ENCODE data around the gene DMP1.
A peak's percentile ranks its signal among the peaks of the same experiment; 100 is the strongest.
"Not testable (repeated sequence)": the region's sequence is repeated elsewhere in the genome, so short reads cannot be mapped to it uniquely, and the experiment has no call there.

Gene DMP1

GRCh38 chr4:87677731-87678130 lies 27.7 kb downstream of the DMP1 start:
- Histone ChIP-seq H3K27ac (ENCODE audit: insufficient read depth, low read length, poor library complexity, severe bottlenecking) (no peak overlapping the region), H3K4me1 (ENCODE audit: control insufficient read depth, insufficient read depth, low read length, poor library complexity, severe bottlenecking) (no peaks in the 10 kb centered on the region), H3K27me3 (replicated peaks; ENCODE audit: control insufficient read depth, insufficient read depth, low read length, poor library complexity, severe bottlenecking) (no peaks in the 10 kb centered on the region), H3K36me3 (ENCODE audit: control insufficient read depth, insufficient read depth, low read length) (no peaks in the 10 kb centered on the region), H3K4me3 (ENCODE audit: insufficient read depth, low read depth, low read length, poor library complexity, severe bottlenecking) (no peak overlapping the region), H3K9me3 (ENCODE audit: control insufficient read depth, low read length) (no peaks in the 10 kb centered on the region)
- DNase-seq: no peak

DNA sequence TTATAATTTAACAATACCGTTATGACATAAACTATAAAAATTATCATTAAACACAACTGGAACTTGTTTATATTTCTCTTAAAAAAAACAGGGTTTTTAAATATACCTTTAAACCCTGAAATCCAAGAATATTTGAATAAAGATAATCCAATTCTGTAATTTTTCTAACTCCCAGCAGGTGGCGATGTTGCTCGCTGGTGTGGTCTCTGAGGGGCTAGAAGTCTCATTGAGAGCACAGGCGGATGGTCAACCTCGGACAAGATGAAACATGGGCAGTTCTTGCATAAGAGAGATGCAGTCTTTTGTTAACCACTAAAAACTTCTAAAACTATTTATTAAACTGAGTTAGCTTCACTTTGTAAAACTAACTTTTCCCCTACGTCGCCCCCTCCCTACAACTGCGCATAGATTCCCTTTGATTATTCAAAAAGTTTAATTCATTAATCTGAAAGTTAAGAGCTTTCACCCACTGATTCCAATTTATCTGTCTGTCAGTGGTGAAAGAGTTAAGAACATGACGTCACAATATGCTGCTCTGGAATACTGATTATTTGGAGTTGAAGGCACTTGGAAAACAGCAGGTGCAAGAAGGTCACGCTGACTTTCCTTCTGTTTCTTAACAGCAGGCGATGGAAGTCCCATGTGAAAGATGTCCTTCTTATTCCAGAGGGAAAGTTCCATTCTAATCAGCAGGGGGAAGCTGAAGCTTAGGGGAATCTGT lies 29.5 kb downstream of the DMP1 start:
- Histone ChIP-seq H3K4me1 (ENCODE audit: control insufficient read depth, insufficient read depth, low read length, poor library complexity, severe bottlenecking) (no peaks in the 10 kb centered on the region), H3K27ac (ENCODE audit: insufficient read depth, low read length, poor library complexity, severe bottlenecking) (no peak overlapping the region), H3K36me3 (ENCODE audit: control insufficient read depth, insufficient read depth, low read length) (no peaks in the 10 kb centered on the region), H3K4me3 (ENCODE audit: insufficient read depth, low read depth, low read length, poor library complexity, severe bottlenecking) (no peak overlapping the region), H3K27me3 (replicated peaks; ENCODE audit: control insufficient read depth, insufficient read depth, low read length, poor library complexity, severe bottlenecking) (no peaks in the 10 kb centered on the region), H3K9me3 (ENCODE audit: control insufficient read depth, low read length) (no peaks in the 10 kb centered on the region)
- peak in 1 of 3 donors; percentile 2 for DNase-seq

- DNase-seq: no peak
- H3K4me3 ChIP-seq (ENCODE audit: insufficient read depth, low read depth, low read length, poor library complexity, severe bottlenecking): no peak overlapping the region
- H3K4me1 ChIP-seq (ENCODE audit: control insufficient read depth, insufficient read depth, low read length, poor library complexity, severe bottlenecking): no peaks in the 10 kb centered on the region
- no peaks in the 10 kb centered on the region for H3K9me3 ChIP-seq (ENCODE audit: control insufficient read depth, low read length)
- H3K27ac ChIP-seq (ENCODE audit: insufficient read depth, low read length, poor library complexity, severe bottlenecking): no peak overlapping the region
- no peaks in the 10 kb centered on the region for H3K36me3 ChIP-seq (ENCODE audit: control insufficient read depth, insufficient read depth, low read length)
- no peaks in the 10 kb centered on the region for H3K27me3 ChIP-seq (replicated peaks; ENCODE audit: control insufficient read depth, insufficient read depth, low read length, poor library complexity, severe bottlenecking)
Measured at GRCh38 chr4:87680271-87680670, 30.2 kb downstream of the DMP1 start.

DNA sequence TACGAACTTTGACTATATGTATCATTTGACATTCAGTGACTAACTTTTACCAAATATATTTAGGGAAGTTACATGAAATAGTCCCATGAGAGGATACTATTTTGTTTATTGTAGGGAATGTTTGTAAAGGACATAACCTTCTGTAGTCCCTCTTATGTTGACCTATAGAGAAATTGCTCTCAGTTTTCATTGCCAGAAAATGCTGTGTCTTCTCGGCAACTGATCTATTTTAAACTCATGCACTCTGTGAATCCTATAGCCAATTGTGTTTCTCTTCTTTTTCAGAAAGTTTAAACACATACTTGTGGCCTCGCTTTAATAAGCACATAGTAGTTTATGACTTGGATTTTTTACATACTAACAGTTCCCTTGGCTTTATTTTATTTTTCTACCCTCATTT lies 38.2 kb downstream of the DMP1 start:
- no peaks in the 10 kb centered on the region for H3K4me1 ChIP-seq (ENCODE audit: control insufficient read depth, insufficient read depth, low read length, poor library complexity, severe bottlenecking)
- DNase-seq: no peak
- H3K27me3 ChIP-seq (replicated peaks; ENCODE audit: control insufficient read depth, insufficient read depth, low read length, poor library complexity, severe bottlenecking): no peaks in the 10 kb centered on the region
- H3K4me3 ChIP-seq (ENCODE audit: insufficient read depth, low read depth, low read length, poor library complexity, severe bottlenecking): no peak overlapping the region
- H3K9me3 ChIP-seq (ENCODE audit: control insufficient read depth, low read length): no peaks in the 10 kb centered on the region
- H3K27ac ChIP-seq (ENCODE audit: insufficient read depth, low read length, poor library complexity, severe bottlenecking): no peak overlapping the region
- H3K36me3 ChIP-seq (ENCODE audit: control insufficient read depth, insufficient read depth, low read length): no peaks in the 10 kb centered on the region

- H3K4me3 ChIP-seq (ENCODE audit: insufficient read depth, low read depth, low read length, poor library complexity, severe bottlenecking); DNase-seq; H3K4me1 ChIP-seq (ENCODE audit: control insufficient read depth, insufficient read depth, low read length, poor library complexity, severe bottlenecking); H3K27me3 ChIP-seq (replicated peaks; ENCODE audit: control insufficient read depth, insufficient read depth, low read length, poor library complexity, severe bottlenecking); H3K36me3 ChIP-seq (ENCODE audit: control insufficient read depth, insufficient read depth, low read length); H3K9me3 ChIP-seq (ENCODE audit: control insufficient read depth, low read length); H3K27ac ChIP-seq (ENCODE audit: insufficient read depth, low read length, poor library complexity, severe bottlenecking): not testable (repeated sequence)
Measured at GRCh38 chr4:87690947-87691346, 40.9 kb downstream of the DMP1 start.

DNA sequence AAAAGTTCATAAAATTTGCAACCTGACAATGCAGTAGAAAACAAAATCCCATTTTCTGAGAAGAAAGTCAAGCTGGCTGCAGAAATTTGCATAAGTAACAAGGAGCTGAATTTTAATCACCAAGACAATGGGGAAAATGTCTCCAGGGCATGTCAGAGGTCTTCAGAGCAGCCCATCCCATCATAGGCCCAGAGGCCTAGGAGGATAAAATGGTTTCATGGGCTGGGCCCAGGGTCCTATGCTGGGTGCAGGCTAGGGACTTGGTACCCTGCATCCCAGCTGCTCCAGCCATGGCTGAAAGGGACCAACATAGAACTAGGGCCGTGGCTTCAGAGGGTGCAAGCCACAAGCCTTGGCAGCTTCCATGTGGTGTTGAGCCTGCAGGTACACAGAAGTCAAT lies 42.0 kb downstream of the DMP1 start:
- not testable (repeated sequence) for H3K36me3 ChIP-seq (ENCODE audit: control insufficient read depth, insufficient read depth, low read length); H3K9me3 ChIP-seq (ENCODE audit: control insufficient read depth, low read length); H3K27ac ChIP-seq (ENCODE audit: insufficient read depth, low read length, poor library complexity, severe bottlenecking); DNase-seq; H3K27me3 ChIP-seq (replicated peaks; ENCODE audit: control insufficient read depth, insufficient read depth, low read length, poor library complexity, severe bottlenecking); H3K4me1 ChIP-seq (ENCODE audit: control insufficient read depth, insufficient read depth, low read length, poor library complexity, severe bottlenecking); H3K4me3 ChIP-seq (ENCODE audit: insufficient read depth, low read depth, low read length, poor library complexity, severe bottlenecking)

DNA sequence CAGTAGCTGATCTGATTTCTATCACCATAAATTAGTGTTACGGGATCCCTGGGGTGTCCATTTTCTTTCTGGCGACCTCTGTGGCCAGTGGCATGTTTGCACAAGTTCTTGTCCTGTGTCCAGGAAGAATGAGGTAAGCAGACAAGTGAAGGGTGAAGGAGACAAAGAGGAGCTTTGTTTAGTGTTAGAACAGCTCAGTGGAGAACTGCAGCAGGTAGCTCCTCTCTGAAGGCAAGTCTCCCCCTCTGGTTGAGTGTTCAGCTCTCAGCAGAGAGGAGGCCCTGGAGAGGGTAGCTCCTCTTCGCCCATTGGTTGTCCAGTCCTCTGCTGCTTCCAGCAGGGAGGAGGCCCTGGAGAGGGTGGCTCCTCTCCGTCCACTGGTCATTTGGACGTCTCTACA lies 47.2 kb downstream of the DMP1 start:
- no peak for DNase-seq
- no peaks in the 10 kb centered on the region for H3K4me1 ChIP-seq (ENCODE audit: control insufficient read depth, insufficient read depth, low read length, poor library complexity, severe bottlenecking)
- H3K9me3 ChIP-seq (ENCODE audit: control insufficient read depth, low read length): no peaks in the 10 kb centered on the region
- H3K36me3 ChIP-seq (ENCODE audit: control insufficient read depth, insufficient read depth, low read length): no peaks in the 10 kb centered on the region
- H3K27ac ChIP-seq (ENCODE audit: insufficient read depth, low read length, poor library complexity, severe bottlenecking): no peak overlapping the region
- H3K27me3 ChIP-seq (replicated peaks; ENCODE audit: control insufficient read depth, insufficient read depth, low read length, poor library complexity, severe bottlenecking): no peaks in the 10 kb centered on the region
- no peak overlapping the region for H3K4me3 ChIP-seq (ENCODE audit: insufficient read depth, low read depth, low read length, poor library complexity, severe bottlenecking)

DNA sequence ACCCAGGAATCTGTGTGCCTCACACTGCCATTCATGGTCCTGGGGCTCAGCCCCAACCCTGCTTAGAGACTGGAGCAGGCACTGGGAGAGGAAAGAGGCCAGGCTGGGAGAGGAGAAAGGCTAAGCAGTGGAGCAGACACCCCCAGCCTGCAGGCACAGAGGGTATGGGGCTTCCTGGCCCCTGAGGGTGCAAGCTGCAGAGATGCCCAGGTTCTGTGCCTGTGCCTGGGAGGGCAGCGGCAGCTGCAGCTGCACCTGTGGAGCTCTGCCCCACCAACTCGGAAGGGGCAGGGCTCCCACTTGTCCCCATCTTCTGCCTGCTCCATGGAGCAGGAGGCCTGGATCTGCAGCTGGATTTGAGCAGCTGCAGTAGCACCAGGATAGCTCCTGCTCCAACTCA lies 47.9 kb downstream of the DMP1 start:
- no peak for DNase-seq
- H3K9me3 ChIP-seq (ENCODE audit: control insufficient read depth, low read length): no peaks in the 10 kb centered on the region

DNA sequence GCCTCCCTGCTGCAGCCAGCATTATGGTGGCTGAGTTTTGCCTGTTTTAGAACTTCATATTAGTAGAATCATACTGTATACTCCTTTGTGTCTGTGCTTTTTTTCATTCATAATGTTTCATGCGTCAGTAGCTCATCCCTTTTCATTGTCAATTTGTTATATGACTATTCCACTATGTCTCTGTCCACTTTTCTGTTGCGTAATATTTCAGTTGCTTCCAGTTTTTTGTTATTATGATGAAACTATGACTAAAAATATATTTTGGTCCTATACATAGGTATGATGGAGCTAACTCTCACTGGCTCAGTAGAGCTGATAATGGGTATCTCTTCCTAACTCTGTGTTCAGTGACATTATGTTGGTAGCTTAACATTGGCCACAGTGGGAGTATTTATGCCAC lies 48.3 kb downstream of the DMP1 start:
- H3K27ac ChIP-seq (ENCODE audit: insufficient read depth, low read length, poor library complexity, severe bottlenecking): no peak overlapping the region
- no peak for DNase-seq
- no peaks in the 10 kb centered on the region for H3K36me3 ChIP-seq (ENCODE audit: control insufficient read depth, insufficient read depth, low read length)
- H3K9me3 ChIP-seq (ENCODE audit: control insufficient read depth, low read length): no peaks in the 10 kb centered on the region
- no peak overlapping the region for H3K4me3 ChIP-seq (ENCODE audit: insufficient read depth, low read depth, low read length, poor library complexity, severe bottlenecking)
- no peaks in the 10 kb centered on the region for H3K4me1 ChIP-seq (ENCODE audit: control insufficient read depth, insufficient read depth, low read length, poor library complexity, severe bottlenecking)
- no peaks in the 10 kb centered on the region for H3K27me3 ChIP-seq (replicated peaks; ENCODE audit: control insufficient read depth, insufficient read depth, low read length, poor library complexity, severe bottlenecking)

More for the DNA sequence above, 47.9 kb downstream of the DMP1 start:
- Histone ChIP-seq H3K27ac (ENCODE audit: insufficient read depth, low read length, poor library complexity, severe bottlenecking) (no peak overlapping the region), H3K36me3 (ENCODE audit: control insufficient read depth, insufficient read depth, low read length) (no peaks in the 10 kb centered on the region), H3K4me1 (ENCODE audit: control insufficient read depth, insufficient read depth, low read length, poor library complexity, severe bottlenecking) (no peaks in the 10 kb centered on the region), H3K27me3 (replicated peaks; ENCODE audit: control insufficient read depth, insufficient read depth, low read length, poor library complexity, severe bottlenecking) (no peaks in the 10 kb centered on the region), H3K4me3 (ENCODE audit: insufficient read depth, low read depth, low read length, poor library complexity, severe bottlenecking) (no peak overlapping the region)

DNA sequence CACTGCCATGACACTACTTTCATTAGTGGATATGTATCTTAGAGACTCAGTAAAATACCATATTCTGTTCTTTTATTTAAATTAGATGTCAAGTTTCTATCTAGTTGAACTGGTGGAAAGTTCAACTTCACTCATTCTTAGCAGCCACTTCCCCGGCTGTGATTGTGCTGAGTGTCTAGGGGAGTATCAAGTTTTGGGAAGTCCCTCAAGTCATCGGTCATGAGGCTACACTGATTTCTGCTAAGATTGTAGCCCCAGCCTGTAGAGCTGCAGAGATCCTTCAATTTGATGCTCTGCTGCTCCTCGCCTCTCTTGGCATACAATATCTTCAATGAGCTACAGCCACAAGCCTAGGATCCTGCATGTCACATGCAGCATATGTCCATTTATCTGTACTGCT lies 53.9 kb downstream of the DMP1 start:
- Histone ChIP-seq H3K36me3 (ENCODE audit: control insufficient read depth, insufficient read depth, low read length) (no peaks in the 10 kb centered on the region), H3K9me3 (ENCODE audit: control insufficient read depth, low read length) (no peaks in the 10 kb centered on the region), H3K27me3 (replicated peaks; ENCODE audit: control insufficient read depth, insufficient read depth, low read length, poor library complexity, severe bottlenecking) (no peaks in the 10 kb centered on the region), H3K27ac (ENCODE audit: insufficient read depth, low read length, poor library complexity, severe bottlenecking) (no peak overlapping the region), H3K4me1 (ENCODE audit: control insufficient read depth, insufficient read depth, low read length, poor library complexity, severe bottlenecking) (no peaks in the 10 kb centered on the region), H3K4me3 (ENCODE audit: insufficient read depth, low read depth, low read length, poor library complexity, severe bottlenecking) (no peak overlapping the region)
- DNase-seq: no peak
